Astrocyte (in vitro differentiated cells and primary cell): ENCODE results near the gene H2AZ1. TPM values are rescaled to one million over a fixed set of nuclear protein-coding genes. Genes with fewer than 3 reads are reported as not detected.
A peak's percentile ranks its signal among the peaks of the same experiment; 100 is the strongest.

Source experiments
- DNase-seq: peaks from one replicate; pipeline ENCODE4 v3.0.0-alpha.2; 2010; ENCODE audit warnings: low read depth
- FAIRE-seq: peaks from 2 replicates; lab custom pipeline; 2011; peaks lifted over from hg19 to GRCh38; lab: Jason Lieb, UNC
- H2AFZ ChIP-seq: 2 replicates; pipeline ENCODE4 v1.6.0; 2012; ENCODE audit warnings: low read depth, low read length, inconsistent platforms
- H3K27ac ChIP-seq: 2 replicates; pipeline ENCODE4 v1.5.1; 2011; ENCODE audit warnings: low read depth, low read length, inconsistent platforms
- H3K27me3 ChIP-seq: 2 replicates; pipeline ENCODE4 v1.6.0; 2011; ENCODE audit warnings: low read length, inconsistent platforms; ENCODE audit not compliant: insufficient read depth
- H3K36me3 ChIP-seq: 2 replicates; pipeline ENCODE4 v1.5.1; 2011; ENCODE audit warnings: low read length, inconsistent platforms; ENCODE audit not compliant: insufficient read depth
- H3K4me1 ChIP-seq: 2 replicates; pipeline ENCODE4 v1.5.1; 2011; ENCODE audit warnings: low read length, inconsistent platforms; ENCODE audit not compliant: insufficient read depth
- H3K4me2 ChIP-seq: 2 replicates; pipeline ENCODE4 v1.6.0; 2012; ENCODE audit warnings: low read length, inconsistent platforms
- H3K4me3 ChIP-seq: 2 replicates; pipeline ENCODE4 v1.5.1; 2011; ENCODE audit warnings: low read depth, mild to moderate bottlenecking, low read length, inconsistent platforms; ENCODE audit not compliant: insufficient read depth
- H3K79me2 ChIP-seq: 2 replicates; pipeline ENCODE4 v1.6.0; 2012; ENCODE audit warnings: mild to moderate bottlenecking, low read length, inconsistent platforms; ENCODE audit not compliant: insufficient read depth
- H3K9ac ChIP-seq: 2 replicates; pipeline ENCODE4 v1.6.0; 2012; ENCODE audit warnings: mild to moderate bottlenecking, low read length, inconsistent platforms
- H3K9me3 ChIP-seq: 2 replicates; pipeline ENCODE4 v1.5.1; 2012; ENCODE audit warnings: low read depth, mild to moderate bottlenecking, low read length, inconsistent platforms; ENCODE audit not compliant: insufficient read depth
- H4K20me1 ChIP-seq: 2 replicates; pipeline ENCODE4 v1.6.0; 2012; ENCODE audit warnings: low read length, inconsistent platforms; ENCODE audit not compliant: insufficient read depth
- H3K27ac Mint-ChIP-seq: one replicate; pipeline ENCODE4 v1.8.0; 2021; ENCODE audit warnings: mild to moderate bottlenecking, mixed read lengths; ENCODE audit not compliant: unreplicated experiment
- H3K27me3 Mint-ChIP-seq: one replicate; pipeline ENCODE4 v1.8.0; 2021; ENCODE audit warnings: low read depth, mixed read lengths; ENCODE audit not compliant: unreplicated experiment
- H3K36me3 Mint-ChIP-seq: one replicate; pipeline ENCODE4 v1.8.0; 2021; ENCODE audit warnings: low read depth, mixed read lengths; ENCODE audit not compliant: unreplicated experiment
- H3K4me1 Mint-ChIP-seq: one replicate; pipeline ENCODE4 v1.8.0; 2021; ENCODE audit warnings: low read depth, mixed read lengths; ENCODE audit not compliant: unreplicated experiment
- H3K4me3 Mint-ChIP-seq: one replicate; pipeline ENCODE4 v1.8.0; 2021; ENCODE audit warnings: mild to moderate bottlenecking, moderate library complexity, mixed read lengths; ENCODE audit not compliant: unreplicated experiment
- H3K9me3 Mint-ChIP-seq: one replicate; pipeline ENCODE4 v1.8.0; 2021; ENCODE audit warnings: mild to moderate bottlenecking, mixed read lengths; ENCODE audit not compliant: unreplicated experiment
- EZH2 ChIP-seq: IDR thresholded peaks from 2 replicates; pipeline ENCODE4 v1.6.1; 2012; ENCODE audit warnings: mild to moderate bottlenecking, low read length, inconsistent platforms; ENCODE audit not compliant: insufficient read depth
- total RNA-seq: library from RNA; stranded (reverse); gene quantifications from 2 replicates; pipeline ENCODE4 v1.2.1, GENCODE V29; 2021
- TF ChIP-seq, protein P1 (sequence below): IDR thresholded peaks from 2 replicates; pipeline ENCODE4 v1.5.1; 2011; ENCODE audit warnings: low read depth, mild to moderate bottlenecking, inconsistent platforms, low read length, moderate library complexity; ENCODE audit not compliant: insufficient read depth

Gene H2AZ1
- total RNA-seq, 1 donor from 2014 or later, result 273 TPM

DNA sequence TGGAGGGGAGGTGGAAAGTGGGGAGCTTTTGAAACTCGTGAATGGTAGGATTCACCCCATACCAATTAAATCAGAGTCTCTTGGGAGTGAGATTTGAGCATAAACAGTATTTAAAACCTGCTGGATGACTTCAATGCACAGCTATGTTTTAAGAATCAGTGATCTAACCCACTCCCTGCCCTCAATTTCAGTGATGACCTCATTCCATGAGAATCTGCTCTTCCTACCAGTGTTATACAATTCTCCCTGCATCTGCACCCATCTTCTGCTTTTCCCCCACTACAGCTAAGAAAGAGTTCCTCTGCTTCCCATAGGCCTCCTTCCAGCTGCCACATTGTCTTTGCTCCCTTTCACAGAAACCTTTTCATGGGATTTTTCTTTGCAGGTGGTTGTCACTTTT, 18.3 kb upstream of the H2AZ1 start:
- no peak overlapping the region for H3K4me3 ChIP-seq
- H4K20me1 ChIP-seq, result no peaks in the 10 kb centered on the region
- Mint-ChIP-seq H3K27ac (peak overlapping the region; percentile 91), H3K27me3 (no peaks in the 10 kb centered on the region), H3K4me3 (no peak overlapping the region), H3K9me3 (peaks cover 5% of the 10 kb centered on the region), H3K4me1 (peaks cover 15% of the 10 kb centered on the region), H3K36me3 (no peaks in the 10 kb centered on the region)
- peak; percentile 81 for DNase-seq
- H3K27me3 ChIP-seq, result no peaks in the 10 kb centered on the region
- H3K9ac ChIP-seq, result no peak overlapping the region
- TF ChIP-seq EZH2, result no peak
- TF ChIP-seq, protein P1, sequence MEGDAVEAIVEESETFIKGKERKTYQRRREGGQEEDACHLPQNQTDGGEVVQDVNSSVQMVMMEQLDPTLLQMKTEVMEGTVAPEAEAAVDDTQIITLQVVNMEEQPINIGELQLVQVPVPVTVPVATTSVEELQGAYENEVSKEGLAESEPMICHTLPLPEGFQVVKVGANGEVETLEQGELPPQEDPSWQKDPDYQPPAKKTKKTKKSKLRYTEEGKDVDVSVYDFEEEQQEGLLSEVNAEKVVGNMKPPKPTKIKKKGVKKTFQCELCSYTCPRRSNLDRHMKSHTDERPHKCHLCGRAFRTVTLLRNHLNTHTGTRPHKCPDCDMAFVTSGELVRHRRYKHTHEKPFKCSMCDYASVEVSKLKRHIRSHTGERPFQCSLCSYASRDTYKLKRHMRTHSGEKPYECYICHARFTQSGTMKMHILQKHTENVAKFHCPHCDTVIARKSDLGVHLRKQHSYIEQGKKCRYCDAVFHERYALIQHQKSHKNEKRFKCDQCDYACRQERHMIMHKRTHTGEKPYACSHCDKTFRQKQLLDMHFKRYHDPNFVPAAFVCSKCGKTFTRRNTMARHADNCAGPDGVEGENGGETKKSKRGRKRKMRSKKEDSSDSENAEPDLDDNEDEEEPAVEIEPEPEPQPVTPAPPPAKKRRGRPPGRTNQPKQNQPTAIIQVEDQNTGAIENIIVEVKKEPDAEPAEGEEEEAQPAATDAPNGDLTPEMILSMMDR, result no peak
- no peaks in the 10 kb centered on the region for H3K36me3 ChIP-seq
- H3K9me3 ChIP-seq, result no peaks in the 10 kb centered on the region
- peak overlapping the region; percentile 59 for H3K4me2 ChIP-seq
- FAIRE-seq, result peak; percentile 5
- H2AFZ ChIP-seq, result peak overlapping the region; percentile 44
- H3K4me1 ChIP-seq, result peaks cover 11% of the 10 kb centered on the region
- no peaks in the 10 kb centered on the region for H3K79me2 ChIP-seq
- H3K27ac ChIP-seq, result peak overlapping the region; percentile 50

DNA sequence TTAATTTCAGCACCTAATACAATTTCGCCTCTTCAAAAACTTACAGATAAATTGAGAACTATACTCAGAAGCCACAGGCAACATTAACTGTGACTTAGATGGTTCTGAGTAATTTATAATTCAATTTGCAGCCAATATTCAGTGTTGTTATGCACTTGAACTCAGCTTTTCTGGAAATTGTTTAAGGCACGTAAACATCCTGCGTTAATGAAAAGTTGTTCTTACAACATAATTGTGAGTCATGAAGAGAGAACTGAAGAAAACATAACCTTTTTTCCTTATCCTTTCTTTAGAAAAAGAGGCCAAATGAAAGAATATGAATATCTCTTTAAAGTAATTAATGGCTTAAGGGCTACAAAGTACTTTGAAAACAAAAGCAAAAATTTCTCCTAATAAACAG, 16.6 kb upstream of the H2AZ1 start:
- no peaks in the 10 kb centered on the region for H3K36me3 Mint-ChIP-seq
- Histone ChIP-seq H4K20me1 (no peaks in the 10 kb centered on the region), H3K9ac (no peak overlapping the region), H3K27me3 (no peaks in the 10 kb centered on the region), H3K9me3 (no peaks in the 10 kb centered on the region), H3K4me3 (no peak overlapping the region), H3K27ac (no peak overlapping the region), H3K4me1 (peaks cover 11% of the 10 kb centered on the region), H2AFZ (no peak overlapping the region), H3K79me2 (no peaks in the 10 kb centered on the region), H3K4me2 (no peak overlapping the region), H3K36me3 (no peaks in the 10 kb centered on the region)
- H3K27me3 Mint-ChIP-seq, result no peaks in the 10 kb centered on the region
- peak overlapping the region; percentile 4 for H3K27ac Mint-ChIP-seq
- FAIRE-seq, result no peak
- H3K4me3 Mint-ChIP-seq, result no peak overlapping the region
- peaks cover 15% of the 10 kb centered on the region for H3K4me1 Mint-ChIP-seq
- no peaks in the 10 kb centered on the region for H3K9me3 Mint-ChIP-seq
- TF ChIP-seq EZH2, result no peak
- TF ChIP-seq, protein P1, result no peak
- no peak for DNase-seq

DNA sequence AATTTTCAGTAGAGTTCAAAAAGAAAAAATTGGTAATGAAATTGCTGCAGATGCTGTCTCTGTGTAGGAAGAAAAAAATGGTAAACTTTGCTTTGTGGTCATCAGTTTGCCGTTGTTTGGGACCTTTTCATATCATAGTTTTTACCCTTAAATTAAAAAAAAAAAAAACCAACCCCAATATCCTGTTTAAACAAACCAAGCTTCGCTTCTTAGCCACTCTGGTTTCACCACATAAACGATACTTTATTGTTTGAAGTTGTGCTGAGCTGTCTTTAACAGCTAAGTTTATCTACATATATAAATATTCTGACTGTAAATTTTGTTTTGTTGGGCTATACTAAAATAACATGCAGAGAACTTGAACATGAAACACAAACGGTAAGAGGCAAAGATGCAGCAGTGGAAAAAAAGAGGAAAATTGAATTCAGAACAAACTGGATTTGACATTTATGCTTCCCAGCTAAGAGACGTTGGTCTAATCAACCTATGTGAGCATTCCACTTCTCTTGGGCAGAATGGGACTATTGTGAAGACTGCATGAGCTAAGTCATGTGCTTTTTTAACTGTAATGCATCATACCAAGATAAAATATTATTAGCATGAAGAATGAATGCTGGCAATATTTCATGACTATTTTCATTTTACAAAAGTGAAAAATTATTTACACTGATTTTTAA, 15.7 kb upstream of the H2AZ1 start:
- Histone ChIP-seq H3K4me1 (peaks cover 11% of the 10 kb centered on the region), H3K4me3 (no peak overlapping the region), H2AFZ (no peak overlapping the region), H3K27ac (no peak overlapping the region), H3K9me3 (no peaks in the 10 kb centered on the region), H3K27me3 (no peaks in the 10 kb centered on the region), H3K4me2 (no peak overlapping the region), H3K9ac (no peak overlapping the region), H3K79me2 (no peaks in the 10 kb centered on the region), H3K36me3 (no peaks in the 10 kb centered on the region), H4K20me1 (no peaks in the 10 kb centered on the region)
- Mint-ChIP-seq H3K27me3 (no peaks in the 10 kb centered on the region), H3K9me3 (no peaks in the 10 kb centered on the region), H3K4me3 (no peak overlapping the region), H3K36me3 (no peaks in the 10 kb centered on the region), H3K4me1 (peaks cover 16% of the 10 kb centered on the region), H3K27ac (no peak overlapping the region)
- FAIRE-seq (no peak), DNase-seq (no peak)
- TF ChIP-seq, protein P1, result no peak
- no peak for TF ChIP-seq EZH2
